ENCODE results near the gene CALHM3.

- TF ChIP-seq POLR2AphosphoS5 (IDR thresholded peaks at IDR 0.05; ENCODE audit: low read depth, low read length) (0 out of 2 replicates have a peak, but pooled peaks have one; percentile 13), POLR2A (IDR thresholded peaks at IDR 0.05; ENCODE audit: low read depth, low read length) (peak; percentile 28; the same call in 1 of the 2 replicates)
Measured at GRCh38 chr10:103466734-103467133, 12.3 kb downstream of the CALHM3 start.

Data from GM12892 (cell line).